Activated CD4-positive, alpha-beta memory T cell treated with anti-CD3 and anti-CD28 coated beads for 36 hours (primary cell): ENCODE results near the gene BTLA. TPM values are rescaled to one million over a fixed set of nuclear protein-coding genes. Genes with fewer than 3 reads are reported as not detected.
"Not testable (repeated sequence)": the region's sequence is repeated elsewhere in the genome, so short reads cannot be mapped to it uniquely, and the experiment has no call there.

Experiments
- CTCF ChIA-PET: fragments of 350-600 bp; sonication (Branson Sonifier 250); formaldehyde crosslinking; loops from one replicate; lab custom pipeline; 2021; ENCODE audit warnings: antibody characterized with exemption, inconsistent platforms; lab: Charles Lee
- POLR2A ChIA-PET: fragments of 350-600 bp; sonication (Branson Sonifier 250); formaldehyde crosslinking; loops from one replicate; lab custom pipeline; 2021; ENCODE audit warnings: antibody characterized with exemption; lab: Charles Lee
- DNase-seq: peaks from one replicate; pipeline ENCODE4 v3.0.0-alpha.2; 2020
- H3K27ac Mint-ChIP-seq: one replicate; pipeline ENCODE4 v1.8.0; 2021; ENCODE audit warnings: mixed read lengths
- H3K27me3 Mint-ChIP-seq: one replicate; pipeline ENCODE4 v1.8.0; 2021; ENCODE audit warnings: mixed read lengths
- H3K36me3 Mint-ChIP-seq: one replicate; pipeline ENCODE4 v1.8.0; 2021; ENCODE audit warnings: mixed read lengths
- H3K4me1 Mint-ChIP-seq: one replicate; pipeline ENCODE4 v1.8.0; 2021; ENCODE audit warnings: low read depth, mixed read lengths
- H3K4me3 Mint-ChIP-seq: one replicate; pipeline ENCODE4 v1.8.0; 2021; ENCODE audit warnings: mild to moderate bottlenecking, mixed read lengths
- H3K9me3 Mint-ChIP-seq: one replicate; pipeline ENCODE4 v1.8.0; 2021; ENCODE audit warnings: mixed read lengths
- intact Hi-C: fragments of 100-400 bp; cut with micrococcal nuclease; formaldehyde crosslinking; loops from one replicate; pipeline ENCODE4 v1.15.1; 2023
- total RNA-seq, 2 experiments: library from RNA; stranded (reverse); gene quantifications; one replicate each; pipeline ENCODE4 v1.2.3, GENCODE V29; 2021

The BTLA gene
- total RNA-seq, 2 experiments from 2014 or later, result 17.3 to 18.7 TPM

DNA sequence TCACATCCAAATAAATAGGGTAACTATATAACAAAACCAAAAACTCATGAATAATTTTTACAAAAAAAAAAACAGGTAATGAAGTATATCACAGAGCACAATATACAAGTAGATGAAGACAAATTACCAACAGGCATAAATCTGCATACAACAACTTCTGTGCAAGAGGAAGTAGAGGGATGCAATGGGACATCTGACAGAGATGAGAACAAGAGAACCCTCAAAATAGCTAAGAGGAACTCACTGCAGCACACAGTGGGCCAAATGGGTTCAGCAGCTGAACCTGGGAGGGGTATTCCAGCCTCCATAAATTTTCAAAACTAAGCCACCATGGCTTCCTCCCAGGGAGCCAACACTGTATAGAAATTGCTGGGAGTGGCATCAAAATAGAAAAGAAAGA lies 9.6 kb upstream of the BTLA start:
- DNase-seq, result no peak
- Mint-ChIP-seq H3K9me3 (peaks cover 9% of the 10 kb centered on the region), H3K36me3 (peaks cover 5% of the 10 kb centered on the region), H3K27ac (no peak overlapping the region), H3K4me1 (peaks cover 14% of the 10 kb centered on the region), H3K27me3 (no peaks in the 10 kb centered on the region), H3K4me3 (no peak overlapping the region)
- POLR2A ChIA-PET, result no interaction called here
- CTCF ChIA-PET, result no interaction called here
- intact Hi-C loops, result no loop called here

DNA sequence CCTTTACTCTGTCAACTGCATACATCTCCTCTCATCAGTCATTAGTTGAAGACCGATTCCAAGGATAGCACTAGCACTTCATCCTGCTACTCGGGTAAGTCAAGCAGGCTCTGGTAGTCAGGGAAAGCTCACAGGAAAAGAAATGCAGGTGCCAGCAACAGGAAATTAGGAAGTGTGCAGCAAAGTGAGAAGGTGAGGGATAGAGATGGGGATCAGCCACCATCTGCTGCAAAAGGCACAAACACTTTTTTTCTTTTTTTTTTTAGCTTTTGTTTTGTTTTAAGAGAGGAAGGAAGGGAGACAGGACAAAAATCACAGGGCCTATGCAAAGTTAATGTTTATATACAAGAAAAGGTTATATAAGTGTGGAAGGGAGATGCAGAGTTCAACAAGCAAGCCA lies 9.0 kb upstream of the BTLA start:
- peaks cover 5% of the 10 kb centered on the region for H3K36me3 Mint-ChIP-seq
- ChIA-PET CTCF (interaction anchor here (1.2 kb wide), 1 partner anchor 397 kb away, joined by 3 read pairs; no protein-coding TSS in a partner anchor), POLR2A (no interaction called here)
- H3K4me1 Mint-ChIP-seq, result peaks cover 19% of the 10 kb centered on the region
- no peak for DNase-seq
- intact Hi-C loops, result no loop called here
- no peak overlapping the region for H3K27ac Mint-ChIP-seq
- H3K4me3 Mint-ChIP-seq, result no peak overlapping the region
- H3K27me3 Mint-ChIP-seq, result no peaks in the 10 kb centered on the region
- peaks cover 9% of the 10 kb centered on the region for H3K9me3 Mint-ChIP-seq

DNA sequence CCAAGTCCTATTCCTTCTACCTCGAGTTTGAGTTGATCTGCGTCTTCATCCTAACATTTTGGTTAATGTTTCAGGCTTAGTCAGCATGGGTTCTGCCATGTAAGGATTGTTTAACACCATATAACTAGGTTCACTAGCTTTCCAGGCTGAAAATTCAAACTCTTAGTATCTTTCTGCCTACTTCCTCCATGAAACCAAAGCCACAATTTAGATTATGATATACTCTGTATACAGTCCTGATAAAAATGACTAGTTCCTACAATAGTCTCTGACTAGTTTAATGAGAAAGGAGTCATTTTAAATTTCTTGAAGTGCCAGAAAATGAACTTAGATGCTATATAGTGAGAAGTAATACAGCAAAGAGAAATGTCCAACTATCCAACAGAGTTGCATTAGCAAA lies 6.6 kb upstream of the BTLA start:
- ChIA-PET CTCF (no interaction called here), POLR2A (no interaction called here)
- H3K4me3 Mint-ChIP-seq, result no peak overlapping the region
- peaks cover 27% of the 10 kb centered on the region for H3K4me1 Mint-ChIP-seq
- H3K27me3 Mint-ChIP-seq, result no peaks in the 10 kb centered on the region
- intact Hi-C loops, result no loop called here
- H3K27ac Mint-ChIP-seq, result no peak overlapping the region
- H3K9me3 Mint-ChIP-seq, result no peaks in the 10 kb centered on the region
- DNase-seq, result no peak
- H3K36me3 Mint-ChIP-seq, result no peaks in the 10 kb centered on the region

DNA sequence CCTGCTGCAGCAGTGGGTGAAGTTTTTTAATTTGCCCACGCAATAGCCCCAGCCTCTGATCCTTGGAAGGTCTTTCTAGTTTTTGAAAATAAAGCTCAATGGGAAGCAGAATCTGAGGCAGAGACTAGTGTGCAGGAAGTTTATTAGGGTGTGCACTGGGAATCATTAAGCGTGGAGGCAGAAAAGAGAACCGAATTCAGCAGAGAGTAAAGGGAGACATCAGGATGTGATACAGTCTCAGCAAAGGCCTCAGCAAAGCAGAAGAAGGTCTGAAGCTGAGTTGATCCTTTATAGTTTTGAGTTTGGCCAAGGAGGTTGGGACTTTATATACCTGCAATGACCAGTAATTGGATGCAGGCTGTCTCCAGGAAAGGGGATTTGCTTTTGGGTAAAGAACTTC lies 4.9 kb upstream of the BTLA start:
- CTCF ChIA-PET, result interaction anchor here (0.6 to 1.5 kb wide), 4 partner anchors 10 to 366 kb away, joined by 3 read pairs; no protein-coding TSS in a partner anchor
- H3K27ac Mint-ChIP-seq, result no peak overlapping the region

DNA sequence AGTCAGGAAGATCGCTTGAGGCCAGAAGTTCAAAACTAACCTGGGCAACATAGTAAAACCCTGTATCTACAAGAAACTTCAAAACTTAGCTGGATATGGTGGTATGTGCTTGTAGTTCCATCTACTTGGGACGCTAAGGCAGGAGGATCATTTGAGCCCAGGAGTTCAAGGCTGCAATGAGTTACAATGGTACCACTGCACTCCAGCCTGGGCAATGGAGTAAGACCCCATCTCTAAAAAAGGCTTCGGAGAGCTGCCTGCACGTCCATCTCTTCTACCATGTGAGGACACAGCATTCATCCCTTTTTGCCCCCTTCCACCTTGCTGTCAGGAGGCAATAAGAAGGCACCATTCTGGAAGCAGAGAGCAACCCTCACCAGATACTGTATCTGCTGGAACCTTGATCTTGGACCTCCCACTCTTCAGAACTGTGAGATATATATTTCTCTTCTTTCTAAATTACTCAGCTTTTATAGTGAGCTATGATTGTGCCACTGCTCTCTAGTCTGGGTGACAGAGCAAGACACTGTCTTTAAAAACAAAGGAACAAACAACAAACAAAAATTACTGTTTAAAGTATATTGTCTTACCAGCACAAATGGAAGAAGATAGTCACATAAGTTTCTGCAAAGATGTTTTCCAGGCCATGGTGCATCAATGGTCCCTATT lies 4.2 kb upstream of the BTLA start:
- Mint-ChIP-seq H3K4me1 (peaks cover 41% of the 10 kb centered on the region), H3K27me3 (no peaks in the 10 kb centered on the region), H3K9me3 (no peaks in the 10 kb centered on the region), H3K4me3 (no peak overlapping the region), H3K36me3 (peaks cover 4% of the 10 kb centered on the region), H3K27ac (no peak overlapping the region)
- intact Hi-C loops, result no loop called here
- POLR2A ChIA-PET, result no interaction called here
- CTCF ChIA-PET, result interaction anchor here (0.6 to 1.5 kb wide), 3 partner anchors 10 to 178 kb away, joined by 3 read pairs; no protein-coding TSS in a partner anchor
- DNase-seq, result no peak

More for the DNA sequence above, 4.9 kb upstream of the BTLA start:
- H3K4me1 Mint-ChIP-seq, result peaks cover 41% of the 10 kb centered on the region
- DNase-seq, result no peak
- intact Hi-C loops, result no loop called here
- H3K9me3 Mint-ChIP-seq, result no peaks in the 10 kb centered on the region
- H3K36me3 Mint-ChIP-seq, result no peaks in the 10 kb centered on the region
- H3K4me3 Mint-ChIP-seq, result no peak overlapping the region
- POLR2A ChIA-PET, result no interaction called here
- H3K27me3 Mint-ChIP-seq, result no peaks in the 10 kb centered on the region

DNA sequence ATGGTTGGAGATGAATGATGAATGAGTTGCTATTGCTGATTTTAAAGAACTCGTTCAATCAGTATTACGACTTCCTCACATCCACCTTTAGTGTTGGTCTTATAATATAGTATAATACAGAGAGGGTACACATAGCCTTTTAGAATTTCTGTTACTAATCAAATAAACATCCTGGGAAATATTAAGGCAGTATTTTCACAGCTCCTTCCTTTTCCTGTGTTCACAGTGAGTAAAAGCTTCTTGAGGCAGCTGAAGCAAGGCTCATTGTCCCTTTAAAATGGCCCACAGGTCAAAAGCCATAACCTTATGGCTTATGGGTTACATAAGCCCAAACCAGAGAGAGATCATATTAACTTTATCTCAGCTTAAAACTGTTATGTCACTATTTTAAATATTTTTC lies 1.3 kb upstream of the BTLA start:
- ChIA-PET POLR2A (interaction anchor here (2.1 to 2.4 kb wide), 2 partner anchors 10 to 167 kb away, joined by 8 to 13 read pairs; partner anchors contain the start of gene CD200), CTCF (interaction anchor here (1.0 to 2.3 kb wide), 6 partner anchors 14 to 389 kb away, joined by 4 to 10 read pairs (median 4); partner anchors contain the start of gene SLC9C1)
- H3K27ac Mint-ChIP-seq, result peak overlapping the region; percentile 63
- DNase-seq, result no peak
- intact Hi-C loops, result no loop called here
- H3K4me3 Mint-ChIP-seq, result no peak overlapping the region
- H3K4me1 Mint-ChIP-seq, result peaks cover 47% of the 10 kb centered on the region
- H3K36me3 Mint-ChIP-seq, result peaks cover 8% of the 10 kb centered on the region
- H3K27me3 Mint-ChIP-seq, result no peaks in the 10 kb centered on the region
- no peaks in the 10 kb centered on the region for H3K9me3 Mint-ChIP-seq

DNA sequence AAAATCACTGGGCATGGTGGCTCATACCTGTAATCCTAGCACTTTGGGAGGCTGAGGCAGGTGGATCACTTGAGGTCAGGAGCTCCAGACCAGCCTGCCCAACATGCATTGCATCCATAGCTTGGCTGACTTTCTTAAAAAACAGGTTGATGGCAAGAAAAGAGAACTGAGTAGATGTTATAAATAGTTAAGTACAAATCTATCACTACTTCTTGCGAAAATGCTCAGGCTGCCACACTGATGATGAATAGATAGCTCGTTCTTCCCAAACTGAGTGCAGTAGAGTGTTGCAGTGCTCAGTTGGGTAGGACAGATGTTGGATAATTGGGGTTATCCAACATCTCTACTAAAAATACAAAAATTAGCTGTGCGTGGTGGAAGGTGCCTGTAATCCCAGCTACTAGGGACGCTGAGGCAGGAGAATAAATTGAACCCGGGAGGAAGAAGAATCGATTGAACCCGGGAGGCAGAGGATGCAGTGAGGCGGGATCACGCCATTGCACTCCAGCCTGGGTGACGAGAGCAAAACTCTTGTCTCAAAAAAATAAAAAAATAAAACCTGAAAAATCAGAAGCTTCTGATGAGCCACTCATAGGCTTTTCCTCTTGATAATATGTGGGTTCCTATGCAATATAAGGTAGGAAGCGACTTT lies 1.2 kb downstream of the BTLA start:
- ChIA-PET POLR2A (interaction anchor here (0.6 to 1.8 kb wide), 6 partner anchors 9 to 365 kb away, joined by 3 to 10 read pairs (median 3); partner anchors contain the start of genes ATG3, GCSAM and SLC35A5), CTCF (interaction anchor here (0.6 to 2.3 kb wide), 6 partner anchors 33 to 204 kb away, joined by 3 to 14 read pairs (median 6); partner anchors contain the start of genes CD200 and SLC9C1)
- intact Hi-C loops, result loop anchor here (2.0 kb wide), 2 partner anchors 65 to 163 kb away; partner anchors contain the start of gene SLC35A5
- peaks cover 52% of the 10 kb centered on the region for H3K4me1 Mint-ChIP-seq
- peak overlapping the region; percentile 98 for H3K27ac Mint-ChIP-seq
- peak overlapping the region; percentile 99 for H3K4me3 Mint-ChIP-seq
- DNase-seq, result peak; percentile 39
- H3K27me3 Mint-ChIP-seq, result no peaks in the 10 kb centered on the region
- peaks cover 16% of the 10 kb centered on the region for H3K36me3 Mint-ChIP-seq
- H3K9me3 Mint-ChIP-seq, result peaks cover 5% of the 10 kb centered on the region

DNA sequence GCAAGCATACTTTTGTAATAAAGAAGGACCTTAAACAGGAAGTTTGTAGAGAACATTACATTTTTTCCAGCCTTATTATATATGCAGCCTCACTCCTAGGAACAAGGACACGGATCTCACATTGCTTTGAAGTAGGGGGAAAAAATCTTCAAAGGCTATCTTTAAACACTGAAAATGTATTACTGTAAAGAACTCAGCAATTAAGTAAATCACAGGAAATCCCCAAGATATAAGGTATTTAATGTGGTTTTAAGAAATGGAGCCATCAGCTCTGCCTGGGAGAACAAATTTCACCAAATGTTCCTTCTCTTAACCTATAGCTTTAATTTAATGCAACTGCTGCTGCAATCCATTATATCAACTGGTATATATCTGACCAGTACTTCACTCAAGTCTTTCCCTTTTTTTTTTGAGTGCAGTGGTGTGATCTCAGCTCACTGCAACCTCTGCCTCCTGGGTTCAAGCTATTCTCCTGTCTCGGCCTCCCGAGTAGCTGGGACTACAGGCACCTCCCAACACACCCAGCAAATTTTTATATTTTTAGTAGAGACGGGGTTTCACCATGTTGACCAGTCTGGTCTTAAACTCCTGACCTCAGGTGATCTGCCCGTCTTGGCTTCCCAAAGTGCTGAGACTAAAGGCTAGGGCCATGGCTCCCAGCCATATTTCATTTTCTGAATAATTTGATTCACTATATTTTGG lies 2.8 kb downstream of the BTLA start:
- H3K27me3 Mint-ChIP-seq, result no peaks in the 10 kb centered on the region
- H3K9me3 Mint-ChIP-seq, result peaks cover 5% of the 10 kb centered on the region
- H3K4me3 Mint-ChIP-seq, result peak overlapping the region; percentile 86
- peaks cover 64% of the 10 kb centered on the region for H3K4me1 Mint-ChIP-seq
- H3K27ac Mint-ChIP-seq, result peak overlapping the region; percentile 81
- H3K36me3 Mint-ChIP-seq, result peaks cover 16% of the 10 kb centered on the region
- intact Hi-C loops, result no loop called here
- ChIA-PET CTCF (interaction anchor here (1.1 kb wide), 1 partner anchor 158 kb away, joined by 3 read pairs; no protein-coding TSS in a partner anchor), POLR2A (interaction anchor here (1.0 to 2.1 kb wide), 3 partner anchors 60 to 364 kb away, joined by 3 to 8 read pairs (median 3); partner anchors contain the start of genes CD200 and GCSAM)
- no peak for DNase-seq

DNA sequence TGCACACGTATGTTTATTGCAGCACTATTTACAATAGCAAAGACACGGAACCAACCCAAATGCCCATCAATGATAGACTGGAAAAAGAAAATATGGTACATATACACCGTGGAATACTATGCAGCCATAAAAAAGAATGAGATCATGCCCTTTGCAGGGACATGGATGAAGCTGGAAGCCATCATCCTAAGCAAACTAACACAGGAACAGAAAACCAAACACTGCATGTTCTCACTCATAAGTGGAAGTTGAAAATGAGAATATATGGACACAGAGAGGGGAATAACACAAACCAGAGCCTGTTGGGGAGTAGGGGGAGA lies 4.9 kb downstream of the BTLA start:
- POLR2A ChIA-PET, DNase-seq, H3K27me3 Mint-ChIP-seq, CTCF ChIA-PET, H3K9me3 Mint-ChIP-seq: not testable (repeated sequence)
- intact Hi-C loops, result loop anchor here (5.0 kb wide), 1 partner anchor 887 kb away; no protein-coding TSS in a partner anchor
- Mint-ChIP-seq H3K4me3 (peak overlapping the region; percentile 27), H3K27ac (peak overlapping the region; percentile 74), H3K36me3 (peaks cover 16% of the 10 kb centered on the region), H3K4me1 (peaks cover 66% of the 10 kb centered on the region)

DNA sequence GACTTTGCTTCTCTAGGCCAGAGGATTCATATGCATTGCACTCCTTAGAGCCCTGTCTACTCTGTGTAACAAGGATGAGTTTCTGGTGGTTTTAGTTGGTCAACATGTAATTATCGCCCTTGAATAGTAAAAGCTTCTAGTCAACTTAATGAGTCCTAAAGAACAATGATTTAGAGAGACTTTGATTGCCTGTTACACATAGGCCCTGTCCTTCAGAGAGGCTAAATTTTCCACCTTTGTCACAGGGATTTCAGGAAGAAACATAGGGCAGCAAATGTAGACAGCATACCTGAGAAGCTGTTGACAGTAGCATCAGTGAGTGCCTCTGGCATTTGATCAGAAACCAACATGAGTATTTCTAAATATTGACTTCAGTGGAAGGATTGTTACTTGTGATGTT lies 7.1 kb downstream of the BTLA start:
- intact Hi-C loops, result loop anchor here (5.0 kb wide), 1 partner anchor 885 kb away; no protein-coding TSS in a partner anchor
- Mint-ChIP-seq H3K36me3 (peaks cover 14% of the 10 kb centered on the region), H3K9me3 (peaks cover 5% of the 10 kb centered on the region), H3K27ac (peak overlapping the region; percentile 90), H3K4me3 (peak overlapping the region; percentile 6), H3K4me1 (peaks cover 77% of the 10 kb centered on the region), H3K27me3 (no peaks in the 10 kb centered on the region)
- no peak for DNase-seq
- ChIA-PET POLR2A (interaction anchor here (1.2 kb wide), 1 partner anchor 70 kb away, joined by 3 read pairs; the partner anchor contains the start of genes ATG3 and SLC35A5), CTCF (interaction anchor here (1.0 kb wide), 1 partner anchor 31 kb away, joined by 3 read pairs; no protein-coding TSS in a partner anchor)

DNA sequence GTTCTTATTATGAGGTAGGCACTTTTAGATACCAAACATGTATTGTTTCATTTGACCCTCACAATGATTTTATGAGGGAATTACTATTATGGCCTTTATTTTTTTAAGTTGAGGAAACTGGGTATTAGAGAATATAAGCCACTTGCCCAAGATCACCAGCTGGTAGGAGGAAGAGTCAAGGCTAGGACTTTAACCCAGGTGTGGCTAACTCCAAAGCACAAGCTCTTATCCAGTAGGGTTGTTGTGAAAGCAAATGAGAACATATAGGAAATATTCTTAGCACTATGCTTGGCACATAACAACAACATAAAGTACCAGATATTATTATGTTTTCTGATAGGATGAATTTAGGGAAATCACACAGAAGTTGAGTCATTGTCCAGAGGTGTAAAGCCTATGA lies 7.9 kb downstream of the BTLA start:
- peaks cover 75% of the 10 kb centered on the region for H3K4me1 Mint-ChIP-seq
- peaks cover 5% of the 10 kb centered on the region for H3K9me3 Mint-ChIP-seq
- H3K27ac Mint-ChIP-seq, result peak overlapping the region; percentile 90
- DNase-seq, result no peak
- peaks cover 14% of the 10 kb centered on the region for H3K36me3 Mint-ChIP-seq
- no peaks in the 10 kb centered on the region for H3K27me3 Mint-ChIP-seq
- POLR2A ChIA-PET, result interaction anchor here (1.2 to 2.1 kb wide), 2 partner anchors 8 to 71 kb away, joined by 3 to 8 read pairs; partner anchors contain the start of genes ATG3, BTLA and SLC35A5
- peak overlapping the region; percentile 14 for H3K4me3 Mint-ChIP-seq
- intact Hi-C loops, result loop anchor here (1.0 to 5.0 kb wide), 7 partner anchors 8 to 884 kb away; partner anchors contain the start of genes BTLA, GCSAM and SLC35A5
- CTCF ChIA-PET, result interaction anchor here (1.4 kb wide), 1 partner anchor 153 kb away, joined by 3 read pairs; no protein-coding TSS in a partner anchor
